Endothelial cell of umbilical vein (primary cell): ENCODE results near the gene RINT1. TPM values are rescaled to one million over a fixed set of nuclear protein-coding genes. Genes with fewer than 3 reads are reported as not detected.

Source experiments
- Bru-seq: library from RNA; stranded (reverse); fragments of 400-500 nt; gene quantifications from one replicate; lab custom pipeline; 2021; lab: Mats Ljungman, UMichigan
- BruChase-seq, 2 experiments: library from RNA; stranded (reverse); fragments of 400-500 nt; gene quantifications; one replicate each; lab custom pipeline; 2021; lab: Mats Ljungman, UMichigan
- BruUV-seq: library from RNA; stranded (reverse); fragments of 400-500 nt; replicated peaks from 2 replicates; lab custom pipeline; 2021; lab: Mats Ljungman, UMichigan
- CTCF ChIA-PET: fragments of 300-600, 350-600 bp; sonication (Branson Sonifier 250); formaldehyde crosslinking; loops from one replicate; lab custom pipeline; 2021; ENCODE audit warnings: antibody characterized with exemption, inconsistent platforms; lab: Charles Lee
- POLR2A ChIA-PET: fragments of 300-600, 350-600 bp; sonication (Branson Sonifier 250); formaldehyde crosslinking; loops from one replicate; lab custom pipeline; 2021; ENCODE audit warnings: antibody characterized with exemption, inconsistent platforms; lab: Charles Lee
- DNase-seq: peaks from one replicate; pipeline ENCODE4 v3.0.0-alpha.2; 2011; ENCODE audit warnings: low read depth, low spot score
- FAIRE-seq: peaks from 2 replicates; lab custom pipeline; 2011; peaks lifted over from hg19 to GRCh38; lab: Jason Lieb, UNC
- H2AFZ ChIP-seq: 2 replicates; pipeline ENCODE4 v1.6.0; 2012; ENCODE audit warnings: low read depth, low read length, control low read depth, inconsistent platforms
- H3K27ac ChIP-seq: 2 replicates; pipeline ENCODE4 v1.5.1; 2011; ENCODE audit warnings: low read depth, mild to moderate bottlenecking, control low read depth, low read length, moderate library complexity; ENCODE audit not compliant: insufficient read depth
- H3K27me3 ChIP-seq, 2 experiments: 2 replicates each; pipeline versions ENCODE4 v1.6.0 to v1.6.1; 2011; ENCODE audit warnings: low read length in 2 of 2, mixed read lengths in 1 of 2; ENCODE audit not compliant: control insufficient read depth in 2 of 2, insufficient read depth in 2 of 2
- H3K36me3 ChIP-seq, 2 experiments: 2 replicates in 1 of 2; 3 replicates in 1 of 2; pipeline ENCODE4 v1.5.1; 2011; ENCODE audit warnings: low read length in 2 of 2, mild to moderate bottlenecking in 1 of 2, moderate library complexity in 1 of 2; ENCODE audit not compliant: control insufficient read depth in 2 of 2, insufficient read depth in 2 of 2; ENCODE audit errors: extremely low read depth in 1 of 2
- H3K4me1 ChIP-seq: 3 replicates; pipeline ENCODE4 v1.5.1; 2011; ENCODE audit warnings: mild to moderate bottlenecking, low read length; ENCODE audit not compliant: control insufficient read depth, insufficient read depth; ENCODE audit errors: extremely low read depth
- H3K4me2 ChIP-seq: 2 replicates; pipeline ENCODE4 v1.6.1; 2011; ENCODE audit warnings: low read length, control low read depth, mixed read lengths; ENCODE audit not compliant: insufficient read depth
- H3K4me3 ChIP-seq, 3 experiments: fragments of 200-600 bp in 1 of 3; sonication (generic), shearing (Covaris generic) in 1 of 3; replicated peaks in 1 of 3; 2 replicates each; pipeline ENCODE4 v1.5.1; 2011 to 2016; ENCODE audit warnings: control low read depth in 3 of 3, low read length in 3 of 3, mild to moderate bottlenecking in 2 of 3, inconsistent platforms in 1 of 3, low read depth in 1 of 3, moderate library complexity in 1 of 3; ENCODE audit not compliant: insufficient read depth in 1 of 3
- H3K79me2 ChIP-seq: 2 replicates; pipeline ENCODE4 v1.6.0; 2012; ENCODE audit warnings: low read length, inconsistent platforms; ENCODE audit not compliant: control insufficient read depth, insufficient read depth
- H3K9ac ChIP-seq: replicated peaks from 2 replicates; pipeline ENCODE3; 2011; ENCODE audit warnings: low read length, control low read depth; ENCODE audit not compliant: insufficient read depth; ENCODE audit errors: extremely low read depth
- H3K9me1 ChIP-seq: replicated peaks from 3 replicates; pipeline ENCODE4 v1.6.0; 2011; ENCODE audit warnings: mild to moderate bottlenecking, low read length; ENCODE audit not compliant: control insufficient read depth, insufficient read depth; ENCODE audit errors: extremely low read depth
- H3K9me3 ChIP-seq: replicated peaks from 2 replicates; pipeline ENCODE4 v1.5.1; 2012; ENCODE audit warnings: low read length, inconsistent platforms; ENCODE audit not compliant: control insufficient read depth, insufficient read depth
- H4K20me1 ChIP-seq: replicated peaks from 2 replicates; pipeline ENCODE3; 2011; ENCODE audit warnings: mild to moderate bottlenecking, low read length; ENCODE audit not compliant: control insufficient read depth, insufficient read depth; ENCODE audit errors: extremely low read depth
- EZH2 ChIP-seq: IDR thresholded peaks from 2 replicates; pipeline ENCODE4 v1.6.1; 2012; ENCODE audit warnings: borderline replicate concordance, low read depth, mild to moderate bottlenecking, moderate library complexity, low read length, inconsistent platforms; ENCODE audit not compliant: severe bottlenecking
- FOS ChIP-seq: IDR thresholded peaks from 2 replicates; pipeline ENCODE4 v1.6.1; 2011; ENCODE audit warnings: mild to moderate bottlenecking, low read length, moderate library complexity, borderline replicate concordance; ENCODE audit not compliant: insufficient read depth
- GATA2 ChIP-seq: IDR thresholded peaks from 2 replicates; pipeline ENCODE4 v1.7.0; 2011; ENCODE audit warnings: low read depth, mild to moderate bottlenecking, moderate library complexity, mixed read lengths, low read length; ENCODE audit not compliant: insufficient read length, insufficient read depth
- POLR2A ChIP-seq: IDR thresholded peaks from 2 replicates; pipeline ENCODE4 v1.6.1; 2012; ENCODE audit warnings: low read depth, mild to moderate bottlenecking, control low read depth, low read length
- POLR2AphosphoS5 ChIP-seq: IDR thresholded peaks from 2 replicates; pipeline ENCODE4 v1.6.1; 2012; ENCODE audit warnings: low read depth, mild to moderate bottlenecking, control low read depth, low read length, moderate library complexity; ENCODE audit not compliant: insufficient read depth
- dilution Hi-C: fragments of 300-500 bp; cut with MboI; formaldehyde crosslinking; loops from one replicate; pipeline ENCODE4 v1.15.0; 2019; ENCODE audit warnings: low sequenced_read_pairs; ENCODE audit not compliant: extremely low pct_ligation_motif_present
- intact Hi-C: fragments of 100-400 bp; cut with micrococcal nuclease; formaldehyde crosslinking; loops from one replicate; pipeline ENCODE4 v1.10.0; 2022
- long read RNA-seq: library from polyadenylated mRNA; stranded (forward); transcript quantifications from one replicate; pipeline ENCODE4 v2.0.0, GENCODE V29; 2021
- polyA minus RNA-seq, 3 experiments: library from RNA; depleted of rRNA, polyadenylated mRNA; stranded (reverse); fragments of >200 nt; gene quantifications; 1 replicate in 1 of 3; 2 replicates in 2 of 3; pipeline ENCODE4 v1.2.3, GENCODE V29; 2011
- polyA plus RNA-seq, 4 experiments: library from polyadenylated mRNA; depleted of rRNA in 3 of 4; stranded (reverse) in 3 of 4; unstranded in 1 of 4; fragments of >200 nt; gene quantifications; 2 replicates each; pipeline versions ENCODE4 v1.2.1 to v1.2.3, GENCODE V29; 2011 to 2012; ENCODE audit warnings: missing spikeins in 1 of 4
- total RNA-seq: library from RNA; stranded (reverse); gene quantifications from 2 replicates; pipeline ENCODE4 v1.2.3, GENCODE V29; 2021
- TF ChIP-seq, protein P1 (sequence below), 2 donors: IDR thresholded peaks; 1 replicate in 1 of 2; 2 replicates in 1 of 2; pipeline ENCODE4 v1.5.1; 2011; ENCODE audit warnings: low read length in 2 of 2, mild to moderate bottlenecking in 2 of 2, moderate library complexity in 2 of 2, control low read depth in 1 of 2, inconsistent platforms in 1 of 2, low read depth in 1 of 2; ENCODE audit not compliant: insufficient read depth in 1 of 2; ENCODE audit errors: extremely low read depth in 1 of 2

The RINT1 gene
- total RNA-seq (23.4 and 24.8 TPM in 2 replicates), polyA plus RNA-seq (8.9 and 10.8 TPM in 2 replicates), polyA minus RNA-seq (21.7 and 22.0 TPM in 2 replicates), Bru-seq, nascent RNA (percentile 80 among the genes with signal in this experiment), BruChase-seq, experiment 1, labeled RNA remaining after a 6-hour chase (percentile 83 among the genes with signal in this experiment), BruChase-seq, experiment 2, labeled RNA remaining after a 2-hour chase (percentile 84 among the genes with signal in this experiment)
- polyA plus RNA-seq (2011; cell fraction: cytosol; rRNA removed), result 9.7 and 11.0 TPM in 2 replicates
- polyA plus RNA-seq (2011; cell fraction: nucleus; rRNA removed), result 37.1 and 47.6 TPM in 2 replicates
- 15.5 and 25.1 TPM in 2 replicates for polyA plus RNA-seq (2012)
- 13.9 TPM for polyA minus RNA-seq (2011; cell fraction: cytosol; rRNA and poly(A)+ RNA removed)
- polyA minus RNA-seq (2011; cell fraction: nucleus; rRNA and poly(A)+ RNA removed), result 28.3 and 28.6 TPM in 2 replicates
- long read RNA-seq, transcript RINT1-201 (15 exons, 2,976 nt), result major isoform, 59 of 78 reads
- long read RNA-seq, partial matches to known transcripts, result 3 of 78 reads
- long read RNA-seq, other reads (novel, unspliced or antisense), result 16 of 78 reads

DNA sequence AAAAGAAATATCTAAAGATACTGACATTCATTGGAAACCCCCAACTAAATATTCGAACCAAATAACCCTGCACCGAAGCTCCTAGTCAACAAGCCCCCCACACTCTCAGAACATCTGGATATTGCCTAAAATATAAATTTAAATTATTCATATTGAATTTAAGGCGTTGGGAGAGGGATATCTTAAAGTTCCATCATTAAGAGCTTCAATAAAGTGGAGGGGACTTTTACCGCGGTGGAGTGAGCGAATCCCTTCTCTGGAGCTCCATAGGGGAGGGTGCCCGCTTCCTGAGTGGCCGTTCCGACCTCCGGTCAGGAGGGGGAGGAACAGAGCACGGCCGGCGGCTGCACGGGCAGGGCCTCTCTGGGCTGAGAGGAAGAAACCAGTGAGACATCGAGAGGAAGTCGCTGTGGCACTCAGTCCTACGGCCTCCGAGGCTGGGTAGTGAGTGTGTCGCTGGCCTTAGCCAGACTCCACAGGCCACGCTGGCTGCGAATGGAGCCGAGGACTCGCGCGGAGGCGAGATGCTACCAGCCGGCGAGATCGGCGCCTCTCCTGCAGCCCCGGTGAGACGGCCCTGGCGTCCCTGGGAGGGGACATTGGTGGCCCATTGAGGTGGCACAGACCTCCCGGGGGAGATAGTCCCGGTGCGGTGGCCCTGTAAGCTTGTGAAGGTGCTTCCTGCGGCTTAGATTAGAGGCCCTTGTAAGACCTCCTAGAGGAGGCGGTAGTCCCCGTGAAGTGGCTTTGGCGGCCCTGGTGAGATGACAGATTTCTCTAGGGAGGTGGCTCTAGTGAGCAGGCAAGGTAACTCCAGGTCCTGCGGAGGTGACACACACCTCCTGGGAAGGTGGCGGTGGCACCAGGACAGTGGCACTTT lies at the start of gene RINT1:
RINT1 (plus strand) TSS at position 410 of the 880 bp plus-strand sequence; CDS start at position 525, 115 bp downstream.
- Histone ChIP-seq H3K79me2 (peaks cover 29% of the 10 kb centered on the region), H3K4me2 (peak within 1 kb of the TSS; percentile 85), H3K9me1 (no peaks in the 10 kb centered on the region), H2AFZ (peak within 1 kb of the TSS; percentile 94), H3K36me3 (peaks cover 0 to 4% of the 10 kb centered on the region in 2 experiments), H3K27me3 (no peaks in the 10 kb centered on the region), H3K4me3 (peak within 1 kb of the TSS; percentile 69 to 87 (median 70)), H3K4me1 (peaks cover 11% of the 10 kb centered on the region), H3K9me3 (no peaks in the 10 kb centered on the region), H3K9ac (peak within 1 kb of the TSS; percentile 88), H3K27ac (peak within 1 kb of the TSS; percentile 42), H4K20me1 (no peaks in the 10 kb centered on the region)
- dilution Hi-C loops (no loop called here), intact Hi-C loops (loop anchor here (2.0 kb wide), 1 partner anchor 21 kb away; no protein-coding TSS in a partner anchor)
- TF ChIP-seq, protein P1, sequence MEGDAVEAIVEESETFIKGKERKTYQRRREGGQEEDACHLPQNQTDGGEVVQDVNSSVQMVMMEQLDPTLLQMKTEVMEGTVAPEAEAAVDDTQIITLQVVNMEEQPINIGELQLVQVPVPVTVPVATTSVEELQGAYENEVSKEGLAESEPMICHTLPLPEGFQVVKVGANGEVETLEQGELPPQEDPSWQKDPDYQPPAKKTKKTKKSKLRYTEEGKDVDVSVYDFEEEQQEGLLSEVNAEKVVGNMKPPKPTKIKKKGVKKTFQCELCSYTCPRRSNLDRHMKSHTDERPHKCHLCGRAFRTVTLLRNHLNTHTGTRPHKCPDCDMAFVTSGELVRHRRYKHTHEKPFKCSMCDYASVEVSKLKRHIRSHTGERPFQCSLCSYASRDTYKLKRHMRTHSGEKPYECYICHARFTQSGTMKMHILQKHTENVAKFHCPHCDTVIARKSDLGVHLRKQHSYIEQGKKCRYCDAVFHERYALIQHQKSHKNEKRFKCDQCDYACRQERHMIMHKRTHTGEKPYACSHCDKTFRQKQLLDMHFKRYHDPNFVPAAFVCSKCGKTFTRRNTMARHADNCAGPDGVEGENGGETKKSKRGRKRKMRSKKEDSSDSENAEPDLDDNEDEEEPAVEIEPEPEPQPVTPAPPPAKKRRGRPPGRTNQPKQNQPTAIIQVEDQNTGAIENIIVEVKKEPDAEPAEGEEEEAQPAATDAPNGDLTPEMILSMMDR (IDR thresholded peaks at IDR 0.05; ENCODE audit: extremely low read depth in 1 of 2, insufficient read depth in 1 of 2, low read depth in 1 of 2, low read length in 2 of 2), result peak; percentile 73 to 92
- TF ChIP-seq POLR2A, result peak; percentile 99
- TF ChIP-seq GATA2, result no peak
- peak; percentile 8 for TF ChIP-seq FOS
- peak; percentile 97 for TF ChIP-seq POLR2AphosphoS5
- no peak for TF ChIP-seq EZH2
- FAIRE-seq, result peak; percentile 92
- POLR2A ChIA-PET, result interaction anchor here (0.6 kb wide), 2 partner anchors 18 to 36 kb away, joined by 4 to 5 read pairs; no protein-coding TSS in a partner anchor
- BruUV-seq, result TSS peak; percentile 63
- peak; percentile 93 for DNase-seq
- CTCF ChIA-PET, result interaction anchor here (0.6 to 1.8 kb wide), 30 partner anchors 9 to 551 kb away, joined by 3 to 10 read pairs (median 4); partner anchors contain the start of genes EFCAB10 and PUS7
